ENCODE results near the gene PPIF.

Gene PPIF

DNA sequence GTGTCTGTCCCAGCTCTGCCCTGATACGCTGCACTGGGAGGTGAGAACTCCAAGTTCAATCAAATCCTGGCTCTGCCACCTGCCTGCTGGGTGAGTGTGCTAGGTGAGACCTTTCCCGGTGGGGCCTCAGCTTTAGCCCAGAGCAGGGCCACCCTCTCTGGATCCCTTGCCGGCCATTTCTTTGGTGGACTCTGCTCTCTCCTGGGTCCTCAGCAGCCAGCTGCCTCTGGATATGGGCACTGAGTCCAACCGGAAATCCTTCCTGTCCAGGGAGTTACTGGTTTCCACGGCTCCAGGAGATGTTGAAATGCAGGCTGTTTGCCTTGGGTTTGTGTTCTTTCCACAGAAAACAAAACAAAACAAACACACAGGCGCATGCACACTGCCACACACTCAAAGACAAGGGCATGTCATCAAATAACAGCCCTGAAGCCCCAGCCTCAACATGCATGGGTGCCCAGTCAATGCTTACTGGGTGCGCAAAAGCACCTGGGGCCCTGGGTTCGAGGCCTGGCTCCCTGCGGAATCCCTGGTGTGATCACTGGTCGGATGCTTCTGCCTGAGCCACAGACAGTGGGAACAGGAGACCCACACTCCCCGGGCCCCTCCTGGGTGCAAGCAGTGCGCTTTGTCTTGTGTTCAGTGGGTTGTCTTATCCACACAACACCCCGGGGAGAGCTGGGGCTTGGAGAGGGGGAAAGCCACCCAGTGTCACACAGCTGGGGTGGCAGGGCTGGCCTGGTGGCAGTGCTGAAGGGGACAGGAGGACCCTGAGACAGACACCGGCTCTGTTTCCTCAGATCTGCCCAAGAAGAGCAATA lies 33.1 kb downstream of the PPIF start:
- intact Hi-C loops (cut with DNase I; ENCODE audit: low total_unique reads): loop anchor here (10.0 kb wide), 1 partner anchor 64 kb away; the partner anchor contains the start of gene ZCCHC24
- DNase-seq: peak; percentile 70 to 82
- peaks cover 0 to 15% (median 10%) of the 10 kb centered on the region in 3 donors for H3K36me3 ChIP-seq
- H3K4me3 ChIP-seq: no peak overlapping the region
- TF ChIP-seq, protein P1, sequence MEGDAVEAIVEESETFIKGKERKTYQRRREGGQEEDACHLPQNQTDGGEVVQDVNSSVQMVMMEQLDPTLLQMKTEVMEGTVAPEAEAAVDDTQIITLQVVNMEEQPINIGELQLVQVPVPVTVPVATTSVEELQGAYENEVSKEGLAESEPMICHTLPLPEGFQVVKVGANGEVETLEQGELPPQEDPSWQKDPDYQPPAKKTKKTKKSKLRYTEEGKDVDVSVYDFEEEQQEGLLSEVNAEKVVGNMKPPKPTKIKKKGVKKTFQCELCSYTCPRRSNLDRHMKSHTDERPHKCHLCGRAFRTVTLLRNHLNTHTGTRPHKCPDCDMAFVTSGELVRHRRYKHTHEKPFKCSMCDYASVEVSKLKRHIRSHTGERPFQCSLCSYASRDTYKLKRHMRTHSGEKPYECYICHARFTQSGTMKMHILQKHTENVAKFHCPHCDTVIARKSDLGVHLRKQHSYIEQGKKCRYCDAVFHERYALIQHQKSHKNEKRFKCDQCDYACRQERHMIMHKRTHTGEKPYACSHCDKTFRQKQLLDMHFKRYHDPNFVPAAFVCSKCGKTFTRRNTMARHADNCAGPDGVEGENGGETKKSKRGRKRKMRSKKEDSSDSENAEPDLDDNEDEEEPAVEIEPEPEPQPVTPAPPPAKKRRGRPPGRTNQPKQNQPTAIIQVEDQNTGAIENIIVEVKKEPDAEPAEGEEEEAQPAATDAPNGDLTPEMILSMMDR (IDR thresholded peaks at IDR 0.05): no peak
- H3K4me1 ChIP-seq: peaks cover 5 to 44% (median 38%) of the 10 kb centered on the region in 4 donors
- H3K9me3 ChIP-seq: no peaks in the 10 kb centered on the region
- peak overlapping the region; percentile 66 to 71 for H3K27ac ChIP-seq
- H3K27me3 ChIP-seq: no peaks in the 10 kb centered on the region

DNA sequence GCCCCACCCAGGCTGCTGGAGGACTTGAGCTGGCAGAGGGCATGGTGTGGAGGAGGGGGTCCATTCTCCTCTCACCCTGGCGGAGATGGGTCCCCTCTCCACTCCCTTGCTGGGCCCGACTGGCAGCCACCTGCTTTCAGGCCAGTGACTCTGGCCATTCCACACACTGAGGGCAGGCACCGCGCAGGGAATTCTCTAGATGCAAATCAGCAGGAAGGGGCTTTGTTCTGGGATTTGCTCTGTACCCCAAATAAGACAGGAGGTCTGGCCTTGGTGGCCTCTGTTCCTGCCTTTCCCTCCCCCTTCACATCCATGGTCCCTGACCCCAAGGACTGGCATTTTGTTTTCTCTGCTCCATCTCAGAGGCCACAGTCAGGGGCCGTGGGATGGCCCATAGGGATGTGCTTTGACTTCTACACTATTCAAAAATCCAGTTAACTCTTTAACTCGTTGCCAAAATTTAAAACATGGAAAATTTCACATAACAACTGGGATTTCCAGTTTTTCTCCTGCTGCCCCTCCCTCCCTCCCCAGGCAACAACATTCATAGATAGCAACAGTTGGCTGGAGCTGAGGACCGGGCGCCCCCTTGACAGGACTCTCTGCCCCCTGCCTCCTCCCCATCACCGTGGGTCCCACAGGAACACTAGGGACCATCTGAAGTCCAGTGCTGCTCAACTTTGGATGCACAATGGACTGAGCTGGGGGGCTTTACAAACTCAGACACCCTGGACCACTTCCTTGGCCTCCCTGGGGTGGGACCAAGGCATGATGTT lies 33.9 kb downstream of the PPIF start:
- DNase-seq: peak in 1 of 2 donors; percentile 63
- TF ChIP-seq, protein P1 (IDR thresholded peaks at IDR 0.05): no peak
- Histone ChIP-seq H3K9me3 (no peaks in the 10 kb centered on the region), H3K4me3 (no peak overlapping the region), H3K27ac (peak overlapping the region; percentile 66 to 71), H3K27me3 (no peaks in the 10 kb centered on the region), H3K36me3 (peaks cover 5 to 23% (median 15%) of the 10 kb centered on the region in 3 donors), H3K4me1 (peaks cover 5 to 44% (median 38%) of the 10 kb centered on the region in 4 donors)
- intact Hi-C loops (cut with DNase I; ENCODE audit: low total_unique reads): loop anchor here (10.0 kb wide), 1 partner anchor 64 kb away; the partner anchor contains the start of gene ZCCHC24

DNA sequence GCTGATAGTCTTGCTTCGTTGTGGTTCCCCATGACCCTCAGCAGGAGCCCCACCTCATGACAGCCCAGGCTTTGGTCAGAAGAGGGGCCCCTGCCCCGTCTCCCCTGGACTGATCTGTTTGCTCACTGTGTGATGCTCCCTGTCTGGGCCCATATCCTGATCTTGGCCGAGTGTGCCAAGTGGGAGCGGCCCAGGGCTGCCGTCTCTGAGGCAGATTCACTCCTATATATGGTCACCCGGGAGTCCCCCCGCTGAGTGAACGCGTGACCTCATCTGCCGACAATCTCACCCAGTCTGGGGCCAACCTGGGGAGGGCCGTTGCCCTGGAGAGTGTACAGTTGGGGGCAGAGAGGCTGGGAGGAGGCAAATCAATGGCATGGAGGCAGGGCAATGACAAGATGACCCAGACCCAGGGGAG lies 34.5 kb downstream of the PPIF start:
- peak overlapping the region; percentile 66 to 71 for H3K27ac ChIP-seq
- peak; percentile 76 to 89 for DNase-seq
- intact Hi-C loops (cut with DNase I; ENCODE audit: low total_unique reads): loop anchor here (10.0 kb wide), 1 partner anchor 63 kb away; the partner anchor contains the start of gene ZCCHC24

DNA sequence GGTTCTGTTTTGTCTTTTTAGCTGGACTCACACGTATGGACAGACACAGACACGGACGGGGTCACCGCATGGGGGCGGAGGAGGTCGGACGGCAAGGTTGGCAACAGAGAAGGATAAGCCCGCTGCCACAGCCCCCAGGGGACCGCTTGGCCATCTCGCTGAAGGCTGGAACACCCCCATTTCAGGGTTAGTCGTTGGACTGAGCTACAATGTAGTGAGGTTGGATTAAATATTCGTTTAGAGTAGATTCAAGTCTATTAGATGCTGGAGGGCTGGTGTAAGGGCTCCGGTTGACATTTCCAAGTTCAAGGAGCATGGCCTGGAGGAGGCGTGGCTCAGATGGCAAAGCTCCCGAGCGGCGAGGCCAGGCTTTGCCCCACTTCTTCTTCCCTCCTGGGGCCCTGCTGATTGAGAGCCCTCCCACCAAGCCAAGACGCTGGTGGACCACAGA lies 35.2 kb downstream of the PPIF start:
- DNase-seq: peak in 1 of 2 donors; percentile 75
- Histone ChIP-seq H3K27ac (peak overlapping the region; percentile 66 to 71), H3K27me3 (no peaks in the 10 kb centered on the region), H3K4me3 (no peak overlapping the region), H3K9me3 (no peaks in the 10 kb centered on the region), H3K4me1 (peaks cover 5 to 44% (median 38%) of the 10 kb centered on the region in 4 donors), H3K36me3 (peaks cover 5 to 37% (median 29%) of the 10 kb centered on the region in 3 donors)
- TF ChIP-seq, protein P1 (IDR thresholded peaks at IDR 0.05): no peak
- intact Hi-C loops (cut with DNase I; ENCODE audit: low total_unique reads): loop anchor here (10.0 kb wide), 1 partner anchor 62 kb away; the partner anchor contains the start of gene ZCCHC24

More for the DNA sequence above, 34.5 kb downstream of the PPIF start:
- H3K27me3 ChIP-seq: no peaks in the 10 kb centered on the region
- no peaks in the 10 kb centered on the region for H3K9me3 ChIP-seq
- no peak overlapping the region for H3K4me3 ChIP-seq
- peaks cover 5 to 29% (median 22%) of the 10 kb centered on the region in 3 donors for H3K36me3 ChIP-seq
- H3K4me1 ChIP-seq: peaks cover 5 to 44% (median 38%) of the 10 kb centered on the region in 4 donors
- TF ChIP-seq, protein P1 (IDR thresholded peaks at IDR 0.05): no peak

DNA sequence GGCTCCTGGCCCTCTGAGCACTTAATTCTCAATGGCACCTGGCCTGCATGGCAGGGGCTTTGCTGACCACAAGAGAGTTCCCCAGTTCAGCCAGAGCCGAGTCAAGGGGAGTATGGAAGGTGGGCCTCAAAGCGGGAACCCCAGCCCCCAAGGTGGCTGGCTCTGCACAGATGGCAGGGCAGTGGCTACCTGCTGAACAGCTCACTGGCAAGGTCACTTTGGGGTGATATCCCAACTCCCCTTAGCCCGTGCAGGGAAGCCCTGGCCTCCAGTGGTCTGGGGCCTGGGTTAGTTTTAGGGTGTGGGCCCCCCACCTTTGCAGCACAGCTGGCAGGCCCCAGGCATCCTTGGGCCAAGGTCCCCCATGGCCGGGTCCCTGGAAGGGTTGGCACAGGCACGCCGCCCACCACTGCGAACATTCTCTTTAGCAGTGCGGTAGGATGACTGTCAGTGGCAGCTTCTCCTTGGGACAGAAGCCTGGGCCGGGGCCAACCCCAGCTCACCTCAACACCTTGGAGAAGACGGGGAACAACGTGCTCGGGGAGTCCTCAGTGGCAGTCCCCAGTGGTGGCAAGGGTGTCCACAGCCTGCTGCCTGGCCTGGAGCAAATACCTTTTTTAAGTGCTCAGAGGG lies 36.8 kb downstream of the PPIF start:
- Histone ChIP-seq H3K27me3 (no peaks in the 10 kb centered on the region), H3K9me3 (no peaks in the 10 kb centered on the region), H3K36me3 (peaks cover 5 to 52% (median 41%) of the 10 kb centered on the region in 3 donors), H3K4me1 (peaks cover 5 to 42% (median 37%) of the 10 kb centered on the region in 4 donors), H3K4me3 (no peak overlapping the region), H3K27ac (peak overlapping the region in 1 of 2 donors; percentile 33)
- intact Hi-C loops (cut with DNase I; ENCODE audit: low total_unique reads): loop anchor here (10.0 kb wide), 1 partner anchor 61 kb away; the partner anchor contains the start of gene ZCCHC24
- DNase-seq: peak in 1 of 2 donors; percentile 64
- TF ChIP-seq, protein P1 (IDR thresholded peaks at IDR 0.05): no peak
